HG03175 (cell line): ENCODE measurements around the gene C12orf60.
A peak's percentile ranks its signal among the peaks of the same experiment; 100 is the strongest.

Experiments
- ATAC-seq: cut with Tn5 transposase; IDR thresholded peaks from one replicate; pipeline ENCODE4 v1.9.1; 2021; ENCODE audit warnings: mild to moderate bottlenecking, moderate library complexity; ENCODE audit not compliant: unreplicated experiment

The C12orf60 gene

DNA sequence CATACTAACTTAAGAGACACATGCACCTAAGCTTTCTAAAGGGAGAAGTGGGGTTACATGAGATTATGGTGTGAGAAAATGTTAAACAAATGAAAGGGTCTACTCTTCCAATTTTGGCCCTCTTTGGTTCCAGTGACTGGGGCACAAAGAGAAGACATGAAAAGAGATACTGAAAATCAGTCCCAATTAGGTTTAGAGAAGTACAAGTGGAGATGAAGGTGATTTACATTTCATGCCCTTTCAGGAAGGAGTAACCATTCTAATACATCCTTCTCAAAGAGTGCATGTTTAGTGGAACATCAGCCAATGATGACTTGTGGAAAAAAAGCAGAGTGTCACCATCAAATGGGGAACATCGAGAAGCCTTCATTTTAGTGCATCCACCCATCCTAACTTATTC is 67.8 kb downstream of the C12orf60 start:
- ATAC-seq: no peak

GRCh38 chr12:14871886-14872285 is 68.4 kb downstream of the C12orf60 start:
- ATAC-seq: no peak

DNA sequence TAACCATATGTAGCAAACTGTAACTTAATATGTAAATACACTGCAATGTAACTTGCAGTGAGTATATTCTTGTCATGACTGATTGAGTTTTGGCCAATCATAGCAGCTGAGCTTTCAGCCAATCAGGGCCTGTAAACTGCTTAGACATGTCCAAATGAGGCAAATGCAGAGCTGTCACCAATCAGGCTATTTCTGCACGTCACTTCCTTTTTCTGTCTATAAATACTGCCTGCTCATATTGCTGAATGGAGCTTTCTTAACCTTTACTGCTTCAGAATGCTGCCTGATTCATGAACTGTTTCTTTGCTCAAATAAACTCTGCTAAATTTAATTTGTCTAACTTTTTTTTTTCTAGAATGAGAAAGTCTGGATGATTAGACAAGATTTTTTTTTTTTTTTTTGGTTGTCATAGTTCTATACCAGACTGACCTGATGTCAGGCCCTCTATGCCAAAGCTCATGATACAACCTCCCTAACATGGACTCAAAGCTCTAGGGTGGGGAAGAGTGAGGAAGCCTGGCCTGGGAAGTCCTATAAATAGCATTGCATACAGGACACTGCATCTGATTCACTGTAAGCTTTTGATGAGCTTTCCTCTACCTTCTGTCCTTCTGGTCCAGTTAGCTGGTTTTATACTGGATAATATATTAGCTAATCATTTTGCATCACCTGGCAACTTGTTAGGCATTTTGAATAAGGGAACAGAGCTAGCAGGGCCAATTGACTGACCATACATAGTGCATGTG is 70.1 kb downstream of the C12orf60 start:
- peak; percentile 54 for ATAC-seq
